ENCODE measurements around the gene PTPN20. TPM values are rescaled to one million over a fixed set of nuclear protein-coding genes. Genes with fewer than 3 reads are reported as not detected.

The PTPN20 gene
- total and polyA plus RNA-seq, 2 of the 8 experiments (the other 6 are each of a cell fraction or from before 2014, with no cell fraction given): not detected

- Histone ChIP-seq H3K79me1 (ENCODE audit: low read depth, low read length) (no peaks in the 10 kb centered on the region), H3K23me2 (ENCODE audit: low read depth, low read length) (peaks cover 6% of the 10 kb centered on the region), H3K4ac (replicated peaks; ENCODE audit: insufficient read length, low read depth, low read length) (no peak overlapping the region), H3K56ac (replicated peaks; ENCODE audit: insufficient read length, low read depth, low read length) (no peak overlapping the region), H4K5ac (ENCODE audit: insufficient read length, low read depth, low read length) (no peak overlapping the region), H3K23ac (ENCODE audit: insufficient read length) (no peak overlapping the region), H3K27ac (ENCODE audit: low read depth, low read length) (no peak overlapping the region), H3K79me2 (ENCODE audit: control insufficient read depth in 1 of 2, insufficient read depth in 2 of 2, low read length in 2 of 2) (no peaks in the 10 kb centered on the region), H2BK15ac (ENCODE audit: low read length) (no peak overlapping the region), H3K36me3 (ENCODE audit: control insufficient read depth in 2 of 4, insufficient read depth in 4 of 4, low read length in 3 of 4) (no peaks in the 10 kb centered on the region), H2AFZ (ENCODE audit: low read length) (no peak overlapping the region), H3K14ac (ENCODE audit: insufficient read length) (no peak overlapping the region), H3K4me3 (ENCODE audit: extremely low read depth in 1 of 4, insufficient read depth in 2 of 4, low read depth in 3 of 4, low read length in 4 of 4) (no peak overlapping the region), H3K4me1 (replicated peaks in 1 of 4; ENCODE audit: control insufficient read depth in 3 of 4, insufficient read depth in 4 of 4, low read length in 3 of 4) (no peaks in the 10 kb centered on the region), H3K4me2 (ENCODE audit: insufficient read depth in 1 of 2, low read depth in 2 of 2, low read length in 2 of 2) (no peak overlapping the region), H2AK5ac (ENCODE audit: low read depth, low read length) (no peak overlapping the region), H3K9ac (replicated peaks in 1 of 4; ENCODE audit: extremely low read depth in 1 of 4, low read depth in 3 of 4, low read length in 3 of 4) (no peak overlapping the region), H2BK120ac (replicated peaks; ENCODE audit: low read depth, low read length) (no peak overlapping the region), H4K91ac (replicated peaks; ENCODE audit: insufficient read length, low read length) (no peak overlapping the region), H2BK5ac (ENCODE audit: low read depth, low read length) (no peak overlapping the region), H3K18ac (ENCODE audit: extremely low read depth, low read length) (no peak overlapping the region), H2BK12ac (ENCODE audit: low read depth, low read length) (no peak overlapping the region), H4K8ac (ENCODE audit: extremely low read depth, insufficient read depth, low read length) (no peak overlapping the region), H4K20me1 (replicated peaks in 1 of 2; ENCODE audit: control insufficient read depth in 1 of 2, insufficient read depth in 2 of 2, low read length in 2 of 2) (peaks cover 0 to 5% of the 10 kb centered on the region in 2 experiments), H3K9me3 (ENCODE audit: insufficient read depth in 2 of 2, low read depth in 1 of 2, low read length in 1 of 2) (no peaks in the 10 kb centered on the region), H2BK20ac (ENCODE audit: low read length) (no peak overlapping the region), H3K27me3 (replicated peaks in 1 of 4; ENCODE audit: control insufficient read depth in 3 of 4, extremely low read depth in 1 of 4, insufficient read depth in 3 of 4, low read length in 3 of 4) (0 out of 7 replicates have a peak, but pooled peaks cover 0 to 2% (median 0%) of the 10 kb centered on the region in 4 experiments)
- no peak for DNase-seq (ENCODE audit: low read depth in 1 of 2, low spot score in 2 of 2)
- TF ChIP-seq TBP (IDR thresholded peaks at IDR 0.05; ENCODE audit: low read depth, low read length) (no peak), ATF3 (IDR thresholded peaks at IDR 0.05; ENCODE audit: insufficient read depth, low read depth, low read length) (no peak), RNF2 (IDR thresholded peaks at IDR 0.05; ENCODE audit: borderline replicate concordance, low read depth, low read length, missing control alignments, poor library complexity, severe bottlenecking) (no peak), SP1 (IDR thresholded peaks at IDR 0.05; ENCODE audit: low read depth, low read length) (no peak), CREB1 (IDR thresholded peaks at IDR 0.05) (no peak), PHF8 (conservative IDR thresholded peaks at IDR 0.05; ENCODE audit: low read depth, low read length) (no peak), CHD2 (IDR thresholded peaks at IDR 0.05; ENCODE audit: low read length) (no peak), JUND (IDR thresholded peaks at IDR 0.05; ENCODE audit: low read length) (no peak)
- no peak for FAIRE-seq
- 91 to 100% methylated on average over 2 to 8 of the region's 8 CpGs for WGBS, 2 experiments (ENCODE audit: extremely low coverage in 1 of 2, insufficient coverage in 1 of 2, insufficient read length in 1 of 2, insufficient replicate concordance in 2 of 2, low coverage in 1 of 2, low lambda C conversion rate in 2 of 2, missing lambda C conversion rate in 1 of 2)
- ChIA-PET POLR2A (ENCODE audit: partially characterized antibody) (no interaction called here), CTCF (ENCODE audit: partially characterized antibody) (interaction anchor here (0.8 to 1.1 kb wide), 2 partner anchors 12 to 28 kb away, joined by 4 to 6 read pairs; no protein-coding TSS in a partner anchor)
Measured at GRCh38 chr10:47019155-47020145, 108.2 kb downstream of the PTPN20 start.
